K562 (cell line): Measurements from ENCODE around the gene UBE3B. TPM values are rescaled to one million over a fixed set of nuclear protein-coding genes. Genes with fewer than 3 reads are reported as not detected.
A peak's percentile ranks its signal among the peaks of the same experiment; 100 is the strongest.

Source experiments
- FOSL1 ChIP-seq: fragments of 200-800 bp; sonication (Bioruptor generic); conservative IDR thresholded peaks from 2 replicates; pipeline ENCODE4 v1.6.1; 2016; ENCODE audit warnings: missing genetic modification characterization, missing compliant biosample characterization
- LEF1 ChIP-seq: fragments of 450-650 bp; IDR thresholded peaks from 2 replicates; pipeline ENCODE4 v1.6.1; 2016; ENCODE audit warnings: mild to moderate bottlenecking
- MEF2D ChIP-seq: conservative IDR thresholded peaks from 2 replicates; pipeline ENCODE4 v1.6.1; 2016; ENCODE audit warnings: low read depth, missing genetic modification characterization, missing compliant biosample characterization
- NCOA6 ChIP-seq: fragments of 450-650 bp; IDR thresholded peaks from 2 replicates; pipeline ENCODE4 v1.6.1; 2017; ENCODE audit warnings: mild to moderate bottlenecking
- POLR2AphosphoS5 ChIP-seq: IDR thresholded peaks from 2 replicates; pipeline ENCODE4 v1.6.1; 2011; ENCODE audit warnings: mild to moderate bottlenecking, low read depth, low read length, moderate library complexity; ENCODE audit not compliant: control insufficient read depth, insufficient read depth
- SP2 ChIP-seq: IDR thresholded peaks from 2 replicates; pipeline ENCODE4 v1.6.1; 2011; ENCODE audit warnings: mild to moderate bottlenecking, low read depth, low read length, moderate library complexity; ENCODE audit not compliant: poor library complexity, severe bottlenecking; ENCODE audit errors: extremely low read depth
- ZBTB8A ChIP-seq: fragments of 450-650 bp; IDR thresholded peaks from 2 replicates; pipeline ENCODE4 v1.6.1; 2018; ENCODE audit warnings: mild to moderate bottlenecking, moderate library complexity; ENCODE audit not compliant: partially characterized antibody
- ZKSCAN8 ChIP-seq: fragments of 200-800 bp; sonication (Bioruptor generic); IDR thresholded peaks from 2 replicates; pipeline ENCODE4 v1.6.1; 2016; ENCODE audit warnings: missing genetic modification characterization, missing compliant biosample characterization
- ZNF124 ChIP-seq: sonication (generic); formaldehyde crosslinking; IDR thresholded peaks from 2 replicates; pipeline ENCODE4 v1.8.1; 2022; ENCODE audit warnings: missing genetic modification reagents
- ZNF197 ChIP-seq: fragments of 200-800 bp; sonication (Bioruptor generic); IDR thresholded peaks from 2 replicates; pipeline ENCODE4 v1.6.1; 2016; ENCODE audit warnings: low read depth, missing genetic modification characterization, missing compliant biosample characterization
- ZNF384 ChIP-seq: IDR thresholded peaks from 2 replicates; pipeline ENCODE4 v1.6.1; 2012; ENCODE audit warnings: low read depth, low read length, improper control_type of control experiment
- ZSCAN29 ChIP-seq: fragments of 450-650 bp; IDR thresholded peaks from 2 replicates; pipeline ENCODE4 v1.6.1; 2017
- polyA plus RNA-seq, 8 experiments: library from polyadenylated mRNA; depleted of rRNA in 4 of 8; stranded (reverse) in 5 of 8; unstranded in 3 of 8; fragments of >200 nt; fragmentation: Nextera tagmentation in 2 of 8; fragmentation: Illumina TruSeq in 1 of 8; extraction: Ambion mirVana in 2 of 8; extraction: Trizol in 1 of 8; gene quantifications; 2 replicates each; pipeline versions ENCODE4 v1.2.1 to v1.2.3, GENCODE V29; 2011 to 2014; ENCODE audit warnings: inconsistent platforms in 1 of 8, missing spikeins in 1 of 8
- total RNA-seq, 7 experiments: library from RNA; depleted of rRNA in 6 of 7; stranded (reverse); fragments of >200 nt in 6 of 7; fragmentation: Illumina TruSeq in 2 of 7; extraction: Trizol in 2 of 7; gene quantifications; 2 replicates each; pipeline versions ENCODE4 v1.2.1 to v1.2.3, GENCODE V29; 2011 to 2021; ENCODE audit warnings: low replicate concordance in 1 of 7
- TF ChIP-seq, protein P1 (sequence below), 2 experiments: fragments of 450-650 bp in 1 of 2; sonication (generic) in 1 of 2; formaldehyde crosslinking in 1 of 2; IDR thresholded peaks; 2 replicates each; pipeline versions ENCODE4 v1.7.1 to v1.9.0; 2016 to 2022; ENCODE audit warnings: inconsistent platforms in 1 of 2, mild to moderate bottlenecking in 1 of 2, missing genetic modification reagents in 1 of 2
- TF ChIP-seq, protein P2 (sequence below): fragments of 250-450 bp; sonication (Bioruptor Pico); IDR thresholded peaks from 2 replicates; pipeline ENCODE4 v1.4.0; 2020; ENCODE audit warnings: mild to moderate bottlenecking, moderate library complexity, borderline replicate concordance
- TF ChIP-seq, protein P3 (sequence below): sonication (generic); formaldehyde crosslinking; IDR thresholded peaks from 2 replicates; pipeline ENCODE4 v1.8.0; 2022; ENCODE audit warnings: missing genetic modification reagents, mild to moderate bottlenecking, borderline replicate concordance

Gene UBE3B
- total and polyA plus RNA-seq, 9 of the 15 experiments (the other 6 are each of a cell fraction or from before 2014, with no cell fraction given), result 7.6 to 23.6 (median 15.5) TPM

DNA sequence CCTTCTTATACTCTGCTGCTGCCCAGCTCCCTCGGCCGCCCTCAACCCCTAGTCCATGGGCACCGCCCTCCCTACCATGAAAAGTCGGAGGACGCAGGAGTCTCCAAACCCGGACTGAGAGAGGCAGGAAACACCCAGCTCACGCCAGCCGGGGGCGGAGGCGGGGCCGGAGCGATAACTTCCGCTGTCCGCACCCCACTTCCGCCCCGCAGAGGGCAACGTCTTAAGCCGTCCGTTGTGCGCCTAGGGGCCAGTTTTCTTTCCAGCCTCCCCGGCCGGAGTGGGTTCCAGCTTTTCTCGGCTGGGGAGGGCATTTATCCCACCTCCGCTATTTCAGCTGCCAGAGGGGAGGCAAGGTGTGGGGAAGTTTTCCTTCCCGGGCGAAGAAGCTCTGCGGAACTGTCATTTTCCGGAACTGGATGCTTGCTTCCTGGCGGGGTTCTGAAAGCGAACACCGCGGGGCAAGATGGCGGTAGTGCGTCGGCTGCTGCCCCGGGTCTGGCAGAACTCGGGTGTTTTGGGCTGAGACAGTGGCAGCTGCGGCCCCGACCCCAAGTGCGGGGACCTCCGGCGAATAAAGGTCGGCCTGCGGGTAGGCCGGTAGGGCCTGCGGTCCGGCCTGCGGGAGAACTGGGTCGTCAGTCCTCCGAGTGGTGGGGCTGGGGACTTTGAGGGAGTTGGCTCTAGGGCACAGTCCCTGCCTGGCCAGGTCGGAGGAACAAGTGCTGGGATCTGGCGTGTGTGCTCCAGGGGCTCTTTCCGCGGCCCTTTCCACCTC, at the start of gene UBE3B, which contains the start of gene KCTD10 (continued):
- TF ChIP-seq, protein P1, sequence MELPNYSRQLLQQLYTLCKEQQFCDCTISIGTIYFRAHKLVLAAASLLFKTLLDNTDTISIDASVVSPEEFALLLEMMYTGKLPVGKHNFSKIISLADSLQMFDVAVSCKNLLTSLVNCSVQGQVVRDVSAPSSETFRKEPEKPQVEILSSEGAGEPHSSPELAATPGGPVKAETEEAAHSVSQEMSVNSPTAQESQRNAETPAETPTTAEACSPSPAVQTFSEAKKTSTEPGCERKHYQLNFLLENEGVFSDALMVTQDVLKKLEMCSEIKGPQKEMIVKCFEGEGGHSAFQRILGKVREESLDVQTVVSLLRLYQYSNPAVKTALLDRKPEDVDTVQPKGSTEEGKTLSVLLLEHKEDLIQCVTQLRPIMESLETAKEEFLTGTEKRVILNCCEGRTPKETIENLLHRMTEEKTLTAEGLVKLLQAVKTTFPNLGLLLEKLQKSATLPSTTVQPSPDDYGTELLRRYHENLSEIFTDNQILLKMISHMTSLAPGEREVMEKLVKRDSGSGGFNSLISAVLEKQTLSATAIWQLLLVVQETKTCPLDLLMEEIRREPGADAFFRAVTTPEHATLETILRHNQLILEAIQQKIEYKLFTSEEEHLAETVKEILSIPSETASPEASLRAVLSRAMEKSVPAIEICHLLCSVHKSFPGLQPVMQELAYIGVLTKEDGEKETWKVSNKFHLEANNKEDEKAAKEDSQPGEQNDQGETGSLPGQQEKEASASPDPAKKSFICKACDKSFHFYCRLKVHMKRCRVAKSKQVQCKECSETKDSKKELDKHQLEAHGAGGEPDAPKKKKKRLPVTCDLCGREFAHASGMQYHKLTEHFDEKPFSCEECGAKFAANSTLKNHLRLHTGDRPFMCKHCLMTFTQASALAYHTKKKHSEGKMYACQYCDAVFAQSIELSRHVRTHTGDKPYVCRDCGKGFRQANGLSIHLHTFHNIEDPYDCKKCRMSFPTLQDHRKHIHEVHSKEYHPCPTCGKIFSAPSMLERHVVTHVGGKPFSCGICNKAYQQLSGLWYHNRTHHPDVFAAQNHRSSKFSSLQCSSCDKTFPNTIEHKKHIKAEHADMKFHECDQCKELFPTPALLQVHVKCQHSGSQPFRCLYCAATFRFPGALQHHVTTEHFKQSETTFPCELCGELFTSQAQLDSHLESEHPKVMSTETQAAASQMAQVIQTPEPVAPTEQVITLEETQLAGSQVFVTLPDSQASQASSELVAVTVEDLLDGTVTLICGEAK (IDR thresholded peaks at IDR 0.05), result peak; percentile 100
- TF ChIP-seq, protein P1 (CRISPR knock-in tag; IDR thresholded peaks at IDR 0.05), result no peak
- TF ChIP-seq SP2 (no peak), ZNF197 (no peak), MEF2D (tag) (peak; percentile 77), NCOA6 (no peak), ZNF124 (CRISPR knock-in tag) (no peak), ZBTB8A (no peak), FOSL1 (tag) (peak; percentile 56), ZNF384 (no peak), ZSCAN29 (peak; percentile 18; the same call in 1 of the 2 replicates), LEF1 (peak; percentile 62; the same call in 1 of the 2 replicates), ZKSCAN8 (CRISPR knock-in tag) (no peak), POLR2AphosphoS5 (peak; percentile 50)
- TF ChIP-seq, protein P2, sequence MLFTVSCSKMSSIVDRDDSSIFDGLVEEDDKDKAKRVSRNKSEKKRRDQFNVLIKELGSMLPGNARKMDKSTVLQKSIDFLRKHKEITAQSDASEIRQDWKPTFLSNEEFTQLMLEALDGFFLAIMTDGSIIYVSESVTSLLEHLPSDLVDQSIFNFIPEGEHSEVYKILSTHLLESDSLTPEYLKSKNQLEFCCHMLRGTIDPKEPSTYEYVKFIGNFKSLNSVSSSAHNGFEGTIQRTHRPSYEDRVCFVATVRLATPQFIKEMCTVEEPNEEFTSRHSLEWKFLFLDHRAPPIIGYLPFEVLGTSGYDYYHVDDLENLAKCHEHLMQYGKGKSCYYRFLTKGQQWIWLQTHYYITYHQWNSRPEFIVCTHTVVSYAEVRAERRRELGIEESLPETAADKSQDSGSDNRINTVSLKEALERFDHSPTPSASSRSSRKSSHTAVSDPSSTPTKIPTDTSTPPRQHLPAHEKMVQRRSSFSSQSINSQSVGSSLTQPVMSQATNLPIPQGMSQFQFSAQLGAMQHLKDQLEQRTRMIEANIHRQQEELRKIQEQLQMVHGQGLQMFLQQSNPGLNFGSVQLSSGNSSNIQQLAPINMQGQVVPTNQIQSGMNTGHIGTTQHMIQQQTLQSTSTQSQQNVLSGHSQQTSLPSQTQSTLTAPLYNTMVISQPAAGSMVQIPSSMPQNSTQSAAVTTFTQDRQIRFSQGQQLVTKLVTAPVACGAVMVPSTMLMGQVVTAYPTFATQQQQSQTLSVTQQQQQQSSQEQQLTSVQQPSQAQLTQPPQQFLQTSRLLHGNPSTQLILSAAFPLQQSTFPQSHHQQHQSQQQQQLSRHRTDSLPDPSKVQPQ (CRISPR knock-in tag), result no peak
- TF ChIP-seq, protein P3, sequence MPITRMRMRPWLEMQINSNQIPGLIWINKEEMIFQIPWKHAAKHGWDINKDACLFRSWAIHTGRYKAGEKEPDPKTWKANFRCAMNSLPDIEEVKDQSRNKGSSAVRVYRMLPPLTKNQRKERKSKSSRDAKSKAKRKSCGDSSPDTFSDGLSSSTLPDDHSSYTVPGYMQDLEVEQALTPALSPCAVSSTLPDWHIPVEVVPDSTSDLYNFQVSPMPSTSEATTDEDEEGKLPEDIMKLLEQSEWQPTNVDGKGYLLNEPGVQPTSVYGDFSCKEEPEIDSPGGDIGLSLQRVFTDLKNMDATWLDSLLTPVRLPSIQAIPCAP (CRISPR knock-in tag), result no peak
